Loucy (cell line): Measurements from ENCODE around the gene ALKBH8.

ENCODE experiments used
- EZH2phosphoT487 ChIP-seq: fragments of 200-600 bp; IDR thresholded peaks from 2 replicates; pipeline ENCODE4 v1.6.1; 2018; ENCODE audit warnings: antibody characterized with exemption, mild to moderate bottlenecking, moderate library complexity, borderline replicate concordance
- TF ChIP-seq, protein P1 (sequence below): fragments of 200-600 bp; sonication (generic); conservative IDR thresholded peaks from 2 replicates; pipeline ENCODE4 v1.5.1; 2014; ENCODE audit warnings: mild to moderate bottlenecking, antibody characterized with exemption, low read length

DNA sequence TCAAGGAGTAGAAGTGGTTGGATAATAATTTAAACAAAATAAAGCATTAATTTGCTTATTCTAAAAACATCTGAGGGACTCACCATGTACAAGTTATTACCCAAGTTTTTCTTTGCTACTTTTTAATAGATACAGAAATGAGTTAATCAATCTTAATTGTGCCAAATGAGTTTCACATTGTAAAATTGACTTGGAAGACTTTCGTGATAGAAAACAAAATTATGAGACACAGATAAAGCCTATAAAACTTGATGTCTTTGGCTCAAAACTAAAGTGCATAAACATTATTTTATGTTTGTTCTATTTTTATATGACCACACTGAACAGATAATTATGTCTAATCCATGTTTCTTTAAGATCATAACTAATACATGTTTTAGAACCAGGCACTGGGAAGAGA lies 97.8 kb downstream of the ALKBH8 start:
- TF ChIP-seq, protein P1, sequence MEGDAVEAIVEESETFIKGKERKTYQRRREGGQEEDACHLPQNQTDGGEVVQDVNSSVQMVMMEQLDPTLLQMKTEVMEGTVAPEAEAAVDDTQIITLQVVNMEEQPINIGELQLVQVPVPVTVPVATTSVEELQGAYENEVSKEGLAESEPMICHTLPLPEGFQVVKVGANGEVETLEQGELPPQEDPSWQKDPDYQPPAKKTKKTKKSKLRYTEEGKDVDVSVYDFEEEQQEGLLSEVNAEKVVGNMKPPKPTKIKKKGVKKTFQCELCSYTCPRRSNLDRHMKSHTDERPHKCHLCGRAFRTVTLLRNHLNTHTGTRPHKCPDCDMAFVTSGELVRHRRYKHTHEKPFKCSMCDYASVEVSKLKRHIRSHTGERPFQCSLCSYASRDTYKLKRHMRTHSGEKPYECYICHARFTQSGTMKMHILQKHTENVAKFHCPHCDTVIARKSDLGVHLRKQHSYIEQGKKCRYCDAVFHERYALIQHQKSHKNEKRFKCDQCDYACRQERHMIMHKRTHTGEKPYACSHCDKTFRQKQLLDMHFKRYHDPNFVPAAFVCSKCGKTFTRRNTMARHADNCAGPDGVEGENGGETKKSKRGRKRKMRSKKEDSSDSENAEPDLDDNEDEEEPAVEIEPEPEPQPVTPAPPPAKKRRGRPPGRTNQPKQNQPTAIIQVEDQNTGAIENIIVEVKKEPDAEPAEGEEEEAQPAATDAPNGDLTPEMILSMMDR, result no peak
- no peak for TF ChIP-seq EZH2phosphoT487
